ENCODE data around the gene WBP4.

WBP4 gene, protein sequence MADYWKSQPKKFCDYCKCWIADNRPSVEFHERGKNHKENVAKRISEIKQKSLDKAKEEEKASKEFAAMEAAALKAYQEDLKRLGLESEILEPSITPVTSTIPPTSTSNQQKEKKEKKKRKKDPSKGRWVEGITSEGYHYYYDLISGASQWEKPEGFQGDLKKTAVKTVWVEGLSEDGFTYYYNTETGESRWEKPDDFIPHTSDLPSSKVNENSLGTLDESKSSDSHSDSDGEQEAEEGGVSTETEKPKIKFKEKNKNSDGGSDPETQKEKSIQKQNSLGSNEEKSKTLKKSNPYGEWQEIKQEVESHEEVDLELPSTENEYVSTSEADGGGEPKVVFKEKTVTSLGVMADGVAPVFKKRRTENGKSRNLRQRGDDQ

DNA sequence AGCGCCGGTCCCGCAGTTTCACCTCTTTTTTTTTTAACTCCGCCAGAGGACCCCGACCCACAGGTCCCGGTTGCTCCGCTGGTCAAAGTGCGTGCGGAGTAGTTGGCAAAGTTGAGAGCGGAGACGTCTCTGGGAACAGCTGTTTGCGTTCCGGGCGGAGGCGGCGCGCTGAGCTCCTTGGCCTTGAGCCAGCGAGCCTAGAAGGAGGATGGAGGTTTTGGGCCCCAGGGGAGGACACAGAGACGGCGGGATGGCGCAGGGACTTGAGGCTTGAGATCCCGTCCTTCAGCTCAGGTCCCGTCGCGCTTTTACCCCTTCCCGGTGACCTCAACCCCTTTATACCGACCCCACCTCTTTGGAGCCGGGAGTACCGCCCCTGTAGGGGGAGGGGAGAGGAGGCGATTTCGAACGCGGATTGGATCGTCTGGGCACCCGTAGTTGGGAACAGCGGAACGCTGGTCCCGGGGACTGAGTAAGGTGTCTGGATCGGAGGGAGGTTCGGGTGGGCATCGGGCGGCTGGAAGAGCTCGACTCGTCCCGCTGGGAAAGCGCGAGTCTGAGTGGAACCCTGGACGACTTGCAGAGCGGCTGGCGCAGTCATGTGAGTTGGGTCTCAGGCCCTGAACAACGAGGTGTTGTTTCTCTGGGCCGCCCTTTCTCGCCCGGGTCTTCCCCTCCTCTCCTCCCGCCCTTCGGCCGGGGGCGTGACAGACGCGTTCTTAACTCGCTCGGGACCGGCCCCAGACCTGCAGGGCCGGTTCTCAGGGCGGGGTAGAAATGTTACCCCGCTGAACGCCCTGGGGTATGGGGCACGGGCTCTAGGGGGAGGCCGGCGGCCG, at the start of gene WBP4:
Gene WBP4, plus strand, starts transcription at position 435 of the 839 bp plus-strand sequence. Its CDS starts 165 bp downstream, at position 600.
- no peak; the same call in 1 of the 2 replicates for TF ChIP-seq CTCF (IDR thresholded peaks at IDR 0.05)
- TF ChIP-seq ZFX (IDR thresholded peaks at IDR 0.05; ENCODE audit: borderline replicate concordance) = no peak
- H3K27ac ChIP-seq = peak within 1 kb of the TSS; percentile 96

GRCh38 chr13:41012536-41012935, 48.8 kb upstream of the WBP4 start:
- H3K27ac ChIP-seq = no peak overlapping the region
- TF ChIP-seq ZFX (IDR thresholded peaks at IDR 0.05; ENCODE audit: borderline replicate concordance) = no peak
- TF ChIP-seq CTCF (IDR thresholded peaks at IDR 0.05) = no peak

DNA sequence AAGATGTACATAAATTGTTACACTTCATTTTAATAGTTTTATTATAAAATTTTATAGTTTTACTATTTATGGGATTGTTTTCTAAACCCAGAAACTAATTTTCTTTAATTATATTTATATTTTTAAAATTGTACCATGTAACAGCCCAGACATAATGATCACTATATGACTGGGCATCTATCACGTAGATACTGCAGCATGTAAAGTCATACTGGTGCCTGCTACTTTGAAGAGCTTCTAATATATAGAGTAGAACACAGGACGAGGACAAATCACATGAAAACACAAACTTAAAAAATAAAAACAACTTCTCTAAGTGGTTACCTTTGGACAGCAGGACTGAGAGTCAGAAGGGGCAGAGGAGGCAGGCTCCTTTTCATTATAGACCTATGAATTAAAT, 47.5 kb upstream of the WBP4 start:
- no peak for TF ChIP-seq ZFX (IDR thresholded peaks at IDR 0.05; ENCODE audit: borderline replicate concordance)
- TF ChIP-seq CTCF (IDR thresholded peaks at IDR 0.05) = no peak
- H3K27ac ChIP-seq = no peak overlapping the region

GRCh38 chr13:41015920-41016319, 45.4 kb upstream of the WBP4 start:
- no peak overlapping the region for H3K27ac ChIP-seq

GRCh38 chr13:41017159-41017558, 44.1 kb upstream of the WBP4 start:
- TF ChIP-seq CTCF (IDR thresholded peaks at IDR 0.05) = no peak
- no peak for TF ChIP-seq ZFX (IDR thresholded peaks at IDR 0.05; ENCODE audit: borderline replicate concordance)
- H3K27ac ChIP-seq = peak overlapping the region; percentile 78

More at GRCh38 chr13:41015920-41016319, 45.4 kb upstream of the WBP4 start:
- TF ChIP-seq ZFX (IDR thresholded peaks at IDR 0.05; ENCODE audit: borderline replicate concordance) = no peak
- TF ChIP-seq CTCF (IDR thresholded peaks at IDR 0.05) = no peak

DNA sequence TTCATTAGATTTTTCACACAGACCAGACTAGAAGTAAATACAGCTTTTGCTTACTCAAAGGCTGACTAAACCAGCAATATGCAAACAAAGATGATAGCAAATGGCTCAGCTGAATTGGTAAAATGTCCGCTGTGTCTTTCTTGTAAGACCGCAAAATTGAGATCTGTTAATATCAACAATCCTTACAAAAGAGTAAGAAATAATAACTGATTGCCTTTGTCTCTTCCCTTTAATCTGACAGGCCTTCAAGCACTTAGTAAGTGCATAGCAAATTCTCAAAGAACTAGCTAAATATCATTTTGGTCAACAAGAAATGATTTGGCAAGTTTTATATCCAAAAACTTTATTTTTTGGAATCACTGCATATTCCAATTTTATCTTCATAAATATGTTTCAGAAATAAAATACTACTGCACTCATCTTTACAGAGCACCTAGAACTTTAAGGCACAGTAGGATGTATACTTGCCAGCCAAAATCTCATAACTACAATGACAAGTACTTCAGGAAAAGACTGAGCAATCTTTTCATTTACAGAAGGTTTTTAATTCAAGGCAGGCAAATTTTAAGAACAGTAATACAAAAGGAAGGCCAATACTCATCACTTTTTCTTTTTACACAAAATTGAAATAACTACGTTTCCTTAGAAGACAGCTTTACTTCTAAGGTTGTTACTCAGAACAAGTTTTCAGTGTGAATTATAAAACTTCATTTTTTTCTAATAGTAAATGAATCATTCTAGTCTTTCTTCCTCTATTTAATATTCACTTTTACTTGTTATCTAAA, 43.3 kb upstream of the WBP4 start:
- TF ChIP-seq CTCF (IDR thresholded peaks at IDR 0.05) = no peak
- no peak for TF ChIP-seq ZFX (IDR thresholded peaks at IDR 0.05; ENCODE audit: borderline replicate concordance)
- H3K27ac ChIP-seq = peak overlapping the region; percentile 78

Measured in 22Rv1 (cell line).